A673 (cell line): ENCODE results near the gene SPATA9. TPM values are rescaled to one million over a fixed set of nuclear protein-coding genes. Genes with fewer than 3 reads are reported as not detected.
A peak's percentile ranks its signal among the peaks of the same experiment; 100 is the strongest.

Experiments used
- BruUV-seq: library from RNA; stranded (reverse); fragments of 400-500 nt; replicated peaks from 2 replicates; lab custom pipeline; 2021; lab: Mats Ljungman, UMichigan
- CTCF ChIA-PET: fragments of 300-600 bp; sonication (Branson Sonifier 250); formaldehyde crosslinking; loops from one replicate; lab custom pipeline; 2022; ENCODE audit warnings: antibody characterized with exemption; lab: Charles Lee
- POLR2A ChIA-PET: fragments of 300-600 bp; sonication (Branson Sonifier 250); formaldehyde crosslinking; loops from one replicate; lab custom pipeline; 2022; ENCODE audit warnings: antibody characterized with exemption; ENCODE audit not compliant: low non-redundant PET; lab: Charles Lee
- DNase-seq: peaks from one replicate; pipeline ENCODE4 v3.0.0-alpha.2; 2015; ENCODE audit warnings: low spot score
- H3K27ac ChIP-seq: fragments of 200-600 bp; sonication (generic); 2 replicates; pipeline ENCODE4 v1.5.1; 2016; ENCODE audit warnings: mixed run types, low read depth, mild to moderate bottlenecking, mixed read lengths, antibody characterized with exemption, low read length; ENCODE audit not compliant: poor library complexity, severe bottlenecking
- H3K27me3 ChIP-seq: fragments of 200-600 bp; sonication (generic); replicated peaks from 2 replicates; pipeline ENCODE4 v1.6.1; 2017; ENCODE audit warnings: mixed run types, low read depth, mild to moderate bottlenecking, mixed read lengths, antibody characterized with exemption, low read length; ENCODE audit not compliant: insufficient read depth, poor library complexity
- H3K36me3 ChIP-seq: fragments of 200-600 bp; sonication (generic); 2 replicates; pipeline ENCODE4 v1.6.1; 2016; ENCODE audit warnings: mixed run types, mild to moderate bottlenecking, mixed read lengths, antibody characterized with exemption, low read length; ENCODE audit not compliant: insufficient read depth, poor library complexity, severe bottlenecking
- H3K4me1 ChIP-seq: fragments of 200-600 bp; sonication (generic); 2 replicates; pipeline ENCODE4 v1.6.1; 2017; ENCODE audit warnings: mixed run types, mild to moderate bottlenecking, mixed read lengths, antibody characterized with exemption, low read length; ENCODE audit not compliant: insufficient read depth, poor library complexity, severe bottlenecking
- H3K4me3 ChIP-seq: fragments of 200-600 bp; sonication (generic); 2 replicates; pipeline ENCODE4 v1.5.1; 2016; ENCODE audit warnings: low read depth, mixed run types, mild to moderate bottlenecking, mixed read lengths, low read length; ENCODE audit not compliant: poor library complexity, severe bottlenecking
- H3K9me3 ChIP-seq: fragments of 200-600 bp; sonication (generic); 2 replicates; pipeline ENCODE4 v1.6.1; 2016; ENCODE audit warnings: mixed run types, low read depth, mild to moderate bottlenecking, mixed read lengths, antibody characterized with exemption, low read length; ENCODE audit not compliant: poor library complexity, severe bottlenecking
- EZH2 ChIP-seq: fragments of 200-600 bp; sonication (generic); IDR thresholded peaks from 2 replicates; pipeline ENCODE4 v1.6.1; 2017; ENCODE audit warnings: borderline replicate concordance, low read depth, mild to moderate bottlenecking, mixed read lengths, antibody characterized with exemption, low read length; ENCODE audit not compliant: poor library complexity, severe bottlenecking
- intact Hi-C: fragments of 100-400 bp; cut with micrococcal nuclease; formaldehyde crosslinking; loops from one replicate; pipeline ENCODE4 v1.10.0; 2022; ENCODE audit not compliant: unreplicated experiment
- total RNA-seq: library from RNA; stranded (reverse); gene quantifications from 2 replicates; pipeline ENCODE4 v1.2.3, GENCODE V29; 2021
- TF ChIP-seq, protein P1 (sequence below): fragments of 300-800, 200-600 bp; sonication (generic); conservative IDR thresholded peaks from 2 replicates; pipeline ENCODE4 v1.5.1; 2017; ENCODE audit warnings: low read depth, mild to moderate bottlenecking, antibody characterized with exemption, low read length, moderate library complexity, mixed read lengths

Gene SPATA9
- total RNA-seq, 1 experiment from 2014 or later, result not detected

- ChIA-PET CTCF (interaction anchor here (0.5 kb wide), 1 partner anchor 23 kb away, joined by 3 read pairs; no protein-coding TSS in a partner anchor), POLR2A (no interaction called here)
- no peak overlapping the region for H3K27ac ChIP-seq
- DNase-seq, result no peak
- H3K4me3 ChIP-seq, result no peak overlapping the region
- no peaks in the 10 kb centered on the region for H3K4me1 ChIP-seq
- no peaks in the 10 kb centered on the region for H3K36me3 ChIP-seq
- H3K27me3 ChIP-seq, result no peaks in the 10 kb centered on the region
- TF ChIP-seq, protein P1, sequence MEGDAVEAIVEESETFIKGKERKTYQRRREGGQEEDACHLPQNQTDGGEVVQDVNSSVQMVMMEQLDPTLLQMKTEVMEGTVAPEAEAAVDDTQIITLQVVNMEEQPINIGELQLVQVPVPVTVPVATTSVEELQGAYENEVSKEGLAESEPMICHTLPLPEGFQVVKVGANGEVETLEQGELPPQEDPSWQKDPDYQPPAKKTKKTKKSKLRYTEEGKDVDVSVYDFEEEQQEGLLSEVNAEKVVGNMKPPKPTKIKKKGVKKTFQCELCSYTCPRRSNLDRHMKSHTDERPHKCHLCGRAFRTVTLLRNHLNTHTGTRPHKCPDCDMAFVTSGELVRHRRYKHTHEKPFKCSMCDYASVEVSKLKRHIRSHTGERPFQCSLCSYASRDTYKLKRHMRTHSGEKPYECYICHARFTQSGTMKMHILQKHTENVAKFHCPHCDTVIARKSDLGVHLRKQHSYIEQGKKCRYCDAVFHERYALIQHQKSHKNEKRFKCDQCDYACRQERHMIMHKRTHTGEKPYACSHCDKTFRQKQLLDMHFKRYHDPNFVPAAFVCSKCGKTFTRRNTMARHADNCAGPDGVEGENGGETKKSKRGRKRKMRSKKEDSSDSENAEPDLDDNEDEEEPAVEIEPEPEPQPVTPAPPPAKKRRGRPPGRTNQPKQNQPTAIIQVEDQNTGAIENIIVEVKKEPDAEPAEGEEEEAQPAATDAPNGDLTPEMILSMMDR, result no peak
- no peak for TF ChIP-seq EZH2
- H3K9me3 ChIP-seq, result no peaks in the 10 kb centered on the region
- BruUV-seq, result no TSS peak
- intact Hi-C loops, result no loop called here
Measured at GRCh38 chr5:95667061-95667618, 15.7 kb downstream of the SPATA9 start.

- Histone ChIP-seq H3K4me1 (no peaks in the 10 kb centered on the region), H3K27me3 (no peaks in the 10 kb centered on the region), H3K27ac (no peak overlapping the region), H3K9me3 (no peaks in the 10 kb centered on the region), H3K36me3 (no peaks in the 10 kb centered on the region), H3K4me3 (no peak overlapping the region)
- no peak for TF ChIP-seq EZH2
- TF ChIP-seq, protein P1, result peak; percentile 86
- DNase-seq, result peak; percentile 38
- ChIA-PET POLR2A (no interaction called here), CTCF (interaction anchor here (0.6 to 1.0 kb wide), 3 partner anchors 15 to 117 kb away, joined by 3 to 4 read pairs (median 3); partner anchors contain the start of gene RFESD)
- BruUV-seq, result no TSS peak
- intact Hi-C loops, result loop anchor here (5.0 kb wide), 1 partner anchor 183 kb away; no protein-coding TSS in a partner anchor
Measured at GRCh38 chr5:95664204-95664786, 18.5 kb downstream of the SPATA9 start.

DNA sequence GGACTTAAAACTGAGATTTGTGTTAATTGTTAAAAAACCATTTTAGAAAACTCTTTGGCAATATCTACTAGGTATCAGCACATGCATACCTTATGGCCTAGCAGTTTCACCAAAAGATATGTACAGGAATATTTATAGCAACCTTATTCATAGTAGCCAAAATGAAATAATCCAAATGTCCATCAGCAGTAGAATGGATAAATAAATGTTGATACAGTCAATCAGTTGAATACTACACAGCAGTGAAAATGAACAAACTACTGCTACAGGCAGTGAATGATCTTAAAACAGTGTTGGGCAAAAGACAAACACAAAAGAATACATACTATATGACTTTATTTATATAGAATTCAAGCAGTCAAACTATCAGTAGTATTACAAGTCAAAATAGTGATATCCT lies 19.8 kb downstream of the SPATA9 start:
- ChIA-PET CTCF (no interaction called here), POLR2A (no interaction called here)
- H3K4me3 ChIP-seq, result no peak overlapping the region
- H3K36me3 ChIP-seq, result no peaks in the 10 kb centered on the region
- H3K4me1 ChIP-seq, result no peaks in the 10 kb centered on the region
- intact Hi-C loops, result loop anchor here (5.0 kb wide), 1 partner anchor 184 kb away; no protein-coding TSS in a partner anchor
- H3K27ac ChIP-seq, result no peak overlapping the region
- no peaks in the 10 kb centered on the region for H3K9me3 ChIP-seq
- BruUV-seq, result no TSS peak
- DNase-seq, result no peak
- TF ChIP-seq EZH2, result no peak
- TF ChIP-seq, protein P1, result no peak
- H3K27me3 ChIP-seq, result no peaks in the 10 kb centered on the region
